ENCODE measurements around the gene RFX8. TPM values are rescaled to one million over a fixed set of nuclear protein-coding genes. Genes with fewer than 3 reads are reported as not detected.
"Not testable (repeated sequence)": the region's sequence is repeated elsewhere in the genome, so short reads cannot be mapped to it uniquely, and the experiment has no call there.

The RFX8 gene
- polyA plus RNA-seq, 1 experiment = 1.8 TPM

DNA sequence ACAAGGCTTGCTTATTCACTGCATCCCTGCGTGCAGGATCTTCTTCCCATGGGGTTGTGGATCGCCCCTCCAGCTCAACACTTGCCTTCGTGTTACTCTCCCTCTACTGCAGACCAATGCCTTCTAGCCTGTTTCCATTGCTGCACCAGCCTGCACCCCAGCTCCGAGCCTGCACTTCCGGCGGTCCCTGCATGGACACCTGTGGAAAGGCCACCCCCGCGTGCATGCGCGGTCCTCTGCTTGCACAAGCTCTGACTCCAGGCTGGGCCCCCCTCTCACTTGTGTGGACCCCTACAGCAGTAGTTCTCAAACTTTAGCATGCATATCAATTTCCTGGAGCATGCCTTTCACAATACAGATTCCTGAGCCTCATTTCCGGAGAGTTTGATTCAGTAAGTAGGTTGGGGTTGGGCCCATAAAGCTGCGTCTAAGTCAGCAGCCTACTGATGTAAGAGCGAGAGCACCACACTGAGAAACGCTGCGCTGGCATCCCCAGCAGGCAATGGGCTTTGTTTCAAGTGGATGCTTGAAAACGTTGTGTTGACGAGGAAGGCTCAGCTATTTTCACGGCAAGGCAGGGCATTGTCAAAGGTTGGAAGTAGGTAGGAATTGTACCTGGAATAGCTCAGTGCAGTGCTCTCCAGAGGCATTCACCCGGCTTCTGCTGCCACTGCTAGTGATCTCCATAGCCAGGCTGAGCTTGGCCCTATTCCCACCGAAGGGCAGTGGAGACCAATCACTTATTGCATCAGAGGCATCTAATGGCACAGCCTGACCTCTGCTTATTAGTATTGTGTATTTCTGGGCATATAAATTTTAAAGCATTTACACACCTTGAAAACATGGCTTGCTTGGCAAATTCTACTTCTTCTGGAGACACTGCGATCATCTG lies 120.2 kb downstream of the RFX8 start:
- no peak overlapping the region for H3K27ac ChIP-seq (ENCODE audit: low read depth, low read length)
- no peak overlapping the region for H3K4me3 ChIP-seq (ENCODE audit: low read depth, low read length)
- no peaks in the 10 kb centered on the region for H3K9me3 ChIP-seq (ENCODE audit: control insufficient read depth, insufficient read depth, low read length)
- CTCF ChIA-PET = interaction anchor here (1.1 kb wide), 1 partner anchor 12 kb away, joined by 4 read pairs; no protein-coding TSS in a partner anchor
- TF ChIP-seq, protein P1, sequence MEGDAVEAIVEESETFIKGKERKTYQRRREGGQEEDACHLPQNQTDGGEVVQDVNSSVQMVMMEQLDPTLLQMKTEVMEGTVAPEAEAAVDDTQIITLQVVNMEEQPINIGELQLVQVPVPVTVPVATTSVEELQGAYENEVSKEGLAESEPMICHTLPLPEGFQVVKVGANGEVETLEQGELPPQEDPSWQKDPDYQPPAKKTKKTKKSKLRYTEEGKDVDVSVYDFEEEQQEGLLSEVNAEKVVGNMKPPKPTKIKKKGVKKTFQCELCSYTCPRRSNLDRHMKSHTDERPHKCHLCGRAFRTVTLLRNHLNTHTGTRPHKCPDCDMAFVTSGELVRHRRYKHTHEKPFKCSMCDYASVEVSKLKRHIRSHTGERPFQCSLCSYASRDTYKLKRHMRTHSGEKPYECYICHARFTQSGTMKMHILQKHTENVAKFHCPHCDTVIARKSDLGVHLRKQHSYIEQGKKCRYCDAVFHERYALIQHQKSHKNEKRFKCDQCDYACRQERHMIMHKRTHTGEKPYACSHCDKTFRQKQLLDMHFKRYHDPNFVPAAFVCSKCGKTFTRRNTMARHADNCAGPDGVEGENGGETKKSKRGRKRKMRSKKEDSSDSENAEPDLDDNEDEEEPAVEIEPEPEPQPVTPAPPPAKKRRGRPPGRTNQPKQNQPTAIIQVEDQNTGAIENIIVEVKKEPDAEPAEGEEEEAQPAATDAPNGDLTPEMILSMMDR (IDR thresholded peaks at IDR 0.05; ENCODE audit: low read depth, low read length) = no peak
- DNase-seq (ENCODE audit: low read depth, low spot score) = no peak
- H3K27me3 ChIP-seq (ENCODE audit: control insufficient read depth, insufficient read depth, low read length) = no peaks in the 10 kb centered on the region
- POLR2A ChIA-PET = no interaction called here

DNA sequence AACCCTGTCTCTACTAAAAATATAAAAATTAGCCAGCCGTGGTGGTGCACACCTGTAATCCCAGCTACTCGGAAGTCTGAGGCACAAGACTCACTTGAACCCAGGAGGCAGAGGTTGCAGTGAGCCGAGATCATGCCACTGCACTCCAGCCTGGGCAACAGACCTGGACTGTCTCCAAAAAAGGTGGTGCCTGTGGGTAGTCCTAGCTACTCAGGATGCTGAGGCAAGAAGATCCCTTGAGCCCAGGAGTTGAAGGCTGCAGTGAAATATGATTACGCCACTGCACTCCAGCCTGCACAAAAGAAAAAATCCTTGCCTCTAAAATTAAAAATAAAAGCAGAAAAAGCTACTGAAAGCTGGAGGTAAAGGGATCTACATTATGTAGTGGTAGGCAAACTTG lies 122.3 kb downstream of the RFX8 start:
- CTCF ChIA-PET = interaction anchor here (0.9 kb wide), 1 partner anchor 10 kb away, joined by 3 read pairs; no protein-coding TSS in a partner anchor
- H3K9me3 ChIP-seq (ENCODE audit: control insufficient read depth, insufficient read depth, low read length); POLR2A ChIA-PET; H3K27me3 ChIP-seq (ENCODE audit: control insufficient read depth, insufficient read depth, low read length); H3K27ac ChIP-seq (ENCODE audit: low read depth, low read length); DNase-seq (ENCODE audit: low read depth, low spot score); H3K4me3 ChIP-seq (ENCODE audit: low read depth, low read length): not testable (repeated sequence)

DNA sequence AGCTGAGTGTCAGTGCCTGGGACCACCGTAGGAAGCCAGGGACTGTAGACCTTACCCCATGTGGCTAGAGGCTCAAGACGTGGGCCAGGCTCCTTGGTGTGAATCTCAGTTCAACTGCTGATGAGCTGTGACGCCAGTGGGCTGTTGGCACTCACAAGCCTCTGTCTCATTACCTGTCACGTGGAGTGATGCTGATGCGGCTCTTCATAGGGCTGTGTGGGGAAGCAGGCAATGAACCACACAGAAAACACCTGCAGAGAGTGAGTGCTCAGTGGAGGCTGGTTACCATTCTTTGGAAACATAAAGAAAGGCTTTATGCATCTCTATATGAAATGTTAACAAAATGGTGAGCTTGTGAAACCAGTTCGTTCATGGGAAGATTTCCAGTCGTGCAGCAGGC lies 123.7 kb downstream of the RFX8 start:
- POLR2A ChIA-PET = no interaction called here
- CTCF ChIA-PET = interaction anchor here (0.6 to 4.2 kb wide), 6 partner anchors 10 to 890 kb away, joined by 3 to 34 read pairs (median 8); partner anchors contain the start of gene CREG2
- H3K9me3 ChIP-seq (ENCODE audit: control insufficient read depth, insufficient read depth, low read length) = no peaks in the 10 kb centered on the region
- no peak overlapping the region for H3K27ac ChIP-seq (ENCODE audit: low read depth, low read length)
- TF ChIP-seq, protein P1 (IDR thresholded peaks at IDR 0.05; ENCODE audit: low read depth, low read length) = no peak
- H3K4me3 ChIP-seq (ENCODE audit: low read depth, low read length) = no peak overlapping the region
- no peaks in the 10 kb centered on the region for H3K27me3 ChIP-seq (ENCODE audit: control insufficient read depth, insufficient read depth, low read length)
- no peak for DNase-seq (ENCODE audit: low read depth, low spot score)

DNA sequence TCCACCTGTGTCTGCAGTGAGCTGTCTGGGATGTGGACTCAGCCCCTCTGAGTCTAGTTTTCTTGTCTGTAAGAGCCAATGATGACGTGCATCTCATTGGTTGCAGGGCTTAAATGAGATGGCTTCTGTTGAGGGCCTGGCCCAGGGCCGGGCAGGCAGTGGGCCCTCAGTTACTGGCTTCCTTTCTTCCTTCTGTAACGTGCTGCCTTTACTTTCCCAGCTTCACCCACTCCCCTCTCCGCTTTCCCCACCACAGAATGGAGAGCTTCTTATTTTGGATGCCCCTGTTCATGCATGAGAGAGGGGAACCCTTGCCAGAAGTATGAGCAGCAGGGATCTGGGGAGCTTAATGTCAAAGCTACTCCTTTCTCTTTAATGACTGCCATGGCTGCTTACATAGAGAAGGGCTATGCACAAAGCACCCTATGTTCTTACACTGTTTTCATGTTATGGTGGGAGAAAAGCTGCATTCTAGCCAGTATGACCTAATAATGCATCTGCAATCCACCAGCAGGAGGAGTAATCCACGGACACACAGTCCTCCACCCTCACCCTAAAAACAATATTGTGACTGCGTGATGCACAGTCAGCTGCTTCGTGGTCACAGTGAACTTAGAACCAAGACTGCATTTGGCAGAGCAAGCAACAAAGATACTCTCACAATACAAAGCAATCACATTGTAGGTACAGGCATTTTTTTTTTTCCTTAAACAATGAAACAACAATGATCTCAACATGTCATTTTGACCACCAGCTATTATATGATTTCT lies 124.8 kb downstream of the RFX8 start:
- DNase-seq (ENCODE audit: low read depth, low spot score) = peak; percentile 11
- ChIA-PET POLR2A (no interaction called here), CTCF (interaction anchor here (0.6 to 4.2 kb wide), 15 partner anchors 9 to 1102 kb away, joined by 3 to 34 read pairs (median 3); partner anchors contain the start of gene CREG2)
- H3K4me3 ChIP-seq (ENCODE audit: low read depth, low read length) = no peak overlapping the region
- no peaks in the 10 kb centered on the region for H3K27me3 ChIP-seq (ENCODE audit: control insufficient read depth, insufficient read depth, low read length)
- H3K27ac ChIP-seq (ENCODE audit: low read depth, low read length) = no peak overlapping the region
- H3K9me3 ChIP-seq (ENCODE audit: control insufficient read depth, insufficient read depth, low read length) = no peaks in the 10 kb centered on the region
- TF ChIP-seq, protein P1 (IDR thresholded peaks at IDR 0.05; ENCODE audit: low read depth, low read length) = peak; percentile 66

DNA sequence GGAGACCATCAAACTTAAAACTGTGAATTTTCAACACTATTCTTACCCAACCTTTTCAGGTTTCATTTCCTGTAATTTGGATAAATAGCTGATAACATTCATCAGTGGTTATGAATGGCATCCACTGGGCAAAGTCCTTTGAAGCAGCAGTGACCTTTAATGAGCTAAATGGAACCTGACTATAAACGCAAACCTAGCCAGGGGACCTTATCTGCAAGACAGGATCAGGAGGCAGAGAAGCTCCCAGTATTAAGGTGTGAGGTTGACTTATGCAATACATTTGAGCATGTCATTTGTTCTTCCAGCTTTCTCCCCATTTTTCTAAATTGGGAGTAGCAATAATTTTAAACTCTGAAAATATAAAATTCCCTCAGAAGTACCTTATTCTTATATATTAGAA lies 126.0 kb downstream of the RFX8 start:
- TF ChIP-seq, protein P1 (IDR thresholded peaks at IDR 0.05; ENCODE audit: low read depth, low read length) = no peak
- Histone ChIP-seq H3K27ac (ENCODE audit: low read depth, low read length) (no peak overlapping the region), H3K27me3 (ENCODE audit: control insufficient read depth, insufficient read depth, low read length) (no peaks in the 10 kb centered on the region), H3K4me3 (ENCODE audit: low read depth, low read length) (no peak overlapping the region), H3K9me3 (ENCODE audit: control insufficient read depth, insufficient read depth, low read length) (no peaks in the 10 kb centered on the region; the same call in 1 of the 2 replicates)
- DNase-seq (ENCODE audit: low read depth, low spot score) = no peak
- POLR2A ChIA-PET = interaction anchor here (0.6 kb wide), 1 partner anchor 18 kb away, joined by 3 read pairs; no protein-coding TSS in a partner anchor
- CTCF ChIA-PET = interaction anchor here (1.8 to 4.2 kb wide), 4 partner anchors 8 to 483 kb away, joined by 5 to 34 read pairs (median 19); partner anchors contain the start of gene CREG2

Other genes starting within 250 kb of the RFX8 start
- 66.8 and 68.5 TPM in 2 replicates for gene CNOT11, start 222.2 kb downstream of the RFX8 start, polyA plus RNA-seq (2011; rRNA removed)
- gene RNF149, start 166.4 kb downstream of the RFX8 start, polyA plus RNA-seq (2011; rRNA removed) = 15.5 and 18.8 TPM in 2 replicates
- gene CREG2, start 87.6 kb downstream of the RFX8 start, polyA plus RNA-seq (2011; rRNA removed) = not detected in 2 replicates
- gene MAP4K4, start 222.6 kb upstream of the RFX8 start, polyA plus RNA-seq (2011; rRNA removed) = 152 and 158 TPM in 2 replicates